Spleen (tissue), 11 donors: ENCODE measurements around the gene UBALD2. TPM values are rescaled to one million over a fixed set of nuclear protein-coding genes. Genes with fewer than 3 reads are reported as not detected.
"Not testable (repeated sequence)": the region's sequence is repeated elsewhere in the genome, so short reads cannot be mapped to it uniquely, and the experiment has no call there.

Experiments
- DNase-seq: peaks from one replicate; pipeline ENCODE4 v3.0.0-alpha.2; 2020
- H3K27ac ChIP-seq, 8 donors: fragments of 200-600 bp; sonication (generic) in 7 of 8; 1 replicate in 4 of 8; 2 replicates in 4 of 8; pipeline versions ENCODE4 v1.5.0 to v1.8.0; 2016 to 2021; ENCODE audit warnings: inconsistent platforms in 4 of 8, mild to moderate bottlenecking in 4 of 8, moderate library complexity in 1 of 8
- H3K27me3 ChIP-seq, 7 donors: fragments of 200-600 bp; sonication (generic) in 6 of 7; replicated peaks in 1 of 7; 1 replicate in 4 of 7; 2 replicates in 3 of 7; pipeline versions ENCODE4 v1.5.0 to v1.8.0; 2016 to 2021; ENCODE audit warnings: inconsistent platforms in 3 of 7, mild to moderate bottlenecking in 1 of 7
- H3K36me3 ChIP-seq, 6 donors: fragments of 200-600 bp; sonication (generic) in 5 of 6; 1 replicate in 4 of 6; 2 replicates in 2 of 6; pipeline versions ENCODE4 v1.5.0 to v1.8.0; 2016 to 2021; ENCODE audit warnings: inconsistent platforms in 2 of 6
- H3K4me1 ChIP-seq, 6 donors: fragments of 200-600 bp; sonication (generic) in 5 of 6; 1 replicate in 3 of 6; 2 replicates in 3 of 6; pipeline versions ENCODE4 v1.5.0 to v1.8.0; 2016 to 2021; ENCODE audit warnings: inconsistent platforms in 3 of 6
- H3K4me3 ChIP-seq, 8 donors: fragments of 200-600 bp; sonication (generic) in 7 of 8; 1 replicate in 4 of 8; 2 replicates in 4 of 8; pipeline versions ENCODE4 v1.5.0 to v1.8.0; 2016 to 2021; ENCODE audit warnings: inconsistent platforms in 4 of 8, mild to moderate bottlenecking in 4 of 8, moderate library complexity in 2 of 8
- H3K9me3 ChIP-seq, 8 donors: fragments of 200-600 bp; sonication (generic) in 7 of 8; 1 replicate in 4 of 8; 2 replicates in 4 of 8; pipeline versions ENCODE4 v1.5.0 to v1.8.0; 2016 to 2021; ENCODE audit warnings: inconsistent platforms in 4 of 8
- POLR2A ChIP-seq, 3 donors: fragments of 450-650 bp; IDR thresholded peaks; one replicate each; pipeline ENCODE4 v1.5.1; 2017; ENCODE audit warnings: antibody characterized with exemption in 3 of 3, mild to moderate bottlenecking in 1 of 3
- POLR2AphosphoS5 ChIP-seq, 3 donors: sonication (generic); formaldehyde crosslinking; IDR thresholded peaks; one replicate each; pipeline ENCODE4 v1.5.1; 2017; ENCODE audit warnings: antibody characterized with exemption in 3 of 3
- WGBS, 5 donors: extraction: QIAGEN DNeasy Blood & Tissue Kit in 3 of 5; methylation state at CpG; one replicate each; pipeline versions ENCODE4 v1.1.5 to v1.1.7; 2013 to 2018; 5-methylcytosine and 5-hydroxymethylcytosine counted together
- intact Hi-C: fragments of 100-400 bp; cut with DNase I; formaldehyde crosslinking; loops from one replicate; pipeline ENCODE4 v1.15.0; 2023; ENCODE audit warnings: low total_unique reads
- polyA plus RNA-seq, 3 donors: library from polyadenylated mRNA; stranded (reverse); fragments of 200-250 nt; gene quantifications; one replicate each; pipeline ENCODE4 v1.2.1, GENCODE V29; 2013
- total RNA-seq, 7 donors: library from RNA; depleted of rRNA in 3 of 7; stranded (reverse); fragments of >200 nt in 3 of 7; fragmentation: NEBNext Ultra II Directional in 4 of 7; extraction: Animal tissue kit (Norgen Biotek cat#: 25700) in 4 of 7; gene quantifications; one replicate each; pipeline versions ENCODE4 v1.1.0 to v1.2.1, GENCODE V29; 2016 to 2021
- TF ChIP-seq, protein P1 (sequence below), 11 experiments: fragments of 200-600 bp in 7 of 11; fragments of 450-650 bp in 4 of 11; sonication (generic) in 4 of 11; IDR thresholded peaks in 8 of 11; conservative IDR thresholded peaks in 3 of 11; 1 replicate in 7 of 11; 2 replicates in 4 of 11; pipeline versions ENCODE4 v1.4.0 to v1.8.0; 2016 to 2021; ENCODE audit warnings: antibody characterized with exemption in 11 of 11, inconsistent platforms in 4 of 11, mild to moderate bottlenecking in 1 of 11
- donor health status: healthy with polysubstance abuse.
- donor health status: DM: no; HTN: no; CAD: no; lungs with moderate emphysema.
- donor health status: DM: no; HTN: no; CAD: no.
- donor health status: Bipolar disorder and iron deficiency.
- donor health status: healthy.
- donor health status: DM: no; HTN: no; CAD: no.
- donor health status: DM: yes; HTN: yes; CAD: no.

The UBALD2 gene
- total and polyA plus RNA-seq, 10 donors, result 28.9 to 91.3 (median 49.2) TPM

DNA sequence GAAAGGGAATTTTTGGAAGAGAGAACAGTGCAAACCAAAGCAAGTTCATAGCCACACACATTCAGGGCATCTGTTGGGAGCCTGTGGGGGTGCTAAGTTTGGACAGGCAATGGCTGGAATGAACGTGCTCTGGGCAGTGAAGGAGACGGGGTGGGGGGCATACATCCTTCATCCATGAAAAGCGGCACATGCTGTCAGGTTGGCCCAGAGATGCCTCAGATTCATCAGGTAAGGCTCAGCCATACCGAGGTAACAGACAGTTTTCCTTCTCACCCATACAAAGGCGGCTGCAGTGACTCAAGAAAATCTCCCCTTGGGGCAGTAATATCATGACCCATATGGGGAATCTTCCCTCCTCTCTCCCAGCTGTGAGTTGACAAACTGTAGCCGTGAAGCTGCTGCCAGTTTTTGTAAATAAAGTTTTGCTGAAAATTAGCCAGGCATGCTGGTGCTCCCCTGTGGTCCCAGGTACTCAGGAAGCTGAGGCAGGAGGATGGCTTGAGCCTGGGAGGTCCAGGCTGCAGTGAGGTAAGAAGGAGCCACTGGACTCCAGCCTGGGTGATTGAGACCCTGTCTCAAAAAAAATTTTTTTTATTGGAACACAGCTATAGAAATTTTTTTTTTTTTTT is 9.2 kb upstream of the UBALD2 start:
- peak; percentile 28 for DNase-seq
- peaks cover 17 to 65% (median 36%) of the 10 kb centered on the region in 6 donors for H3K4me1 ChIP-seq
- H3K9me3 ChIP-seq, result no peaks in the 10 kb centered on the region
- TF ChIP-seq POLR2A (IDR thresholded peaks at IDR 0.05) (no peak), POLR2AphosphoS5 (IDR thresholded peaks at IDR 0.05) (no peak)
- TF ChIP-seq, protein P1, sequence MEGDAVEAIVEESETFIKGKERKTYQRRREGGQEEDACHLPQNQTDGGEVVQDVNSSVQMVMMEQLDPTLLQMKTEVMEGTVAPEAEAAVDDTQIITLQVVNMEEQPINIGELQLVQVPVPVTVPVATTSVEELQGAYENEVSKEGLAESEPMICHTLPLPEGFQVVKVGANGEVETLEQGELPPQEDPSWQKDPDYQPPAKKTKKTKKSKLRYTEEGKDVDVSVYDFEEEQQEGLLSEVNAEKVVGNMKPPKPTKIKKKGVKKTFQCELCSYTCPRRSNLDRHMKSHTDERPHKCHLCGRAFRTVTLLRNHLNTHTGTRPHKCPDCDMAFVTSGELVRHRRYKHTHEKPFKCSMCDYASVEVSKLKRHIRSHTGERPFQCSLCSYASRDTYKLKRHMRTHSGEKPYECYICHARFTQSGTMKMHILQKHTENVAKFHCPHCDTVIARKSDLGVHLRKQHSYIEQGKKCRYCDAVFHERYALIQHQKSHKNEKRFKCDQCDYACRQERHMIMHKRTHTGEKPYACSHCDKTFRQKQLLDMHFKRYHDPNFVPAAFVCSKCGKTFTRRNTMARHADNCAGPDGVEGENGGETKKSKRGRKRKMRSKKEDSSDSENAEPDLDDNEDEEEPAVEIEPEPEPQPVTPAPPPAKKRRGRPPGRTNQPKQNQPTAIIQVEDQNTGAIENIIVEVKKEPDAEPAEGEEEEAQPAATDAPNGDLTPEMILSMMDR (IDR thresholded peaks at IDR 0.05 in 8 of 11, conservative IDR thresholded peaks at IDR 0.05 in 3 of 11), result no peak
- WGBS, 5 donors, result 74 to 88% (median 84%) methylated on average over 6 of the region's 6 CpGs
- H3K27ac ChIP-seq, result peak overlapping the region in 4 of 8 donors; percentile 31 to 63 (median 48)
- H3K4me3 ChIP-seq, result no peak overlapping the region
- no peaks in the 10 kb centered on the region for H3K36me3 ChIP-seq
- intact Hi-C loops, result no loop called here
- H3K27me3 ChIP-seq, result no peaks in the 10 kb centered on the region

DNA sequence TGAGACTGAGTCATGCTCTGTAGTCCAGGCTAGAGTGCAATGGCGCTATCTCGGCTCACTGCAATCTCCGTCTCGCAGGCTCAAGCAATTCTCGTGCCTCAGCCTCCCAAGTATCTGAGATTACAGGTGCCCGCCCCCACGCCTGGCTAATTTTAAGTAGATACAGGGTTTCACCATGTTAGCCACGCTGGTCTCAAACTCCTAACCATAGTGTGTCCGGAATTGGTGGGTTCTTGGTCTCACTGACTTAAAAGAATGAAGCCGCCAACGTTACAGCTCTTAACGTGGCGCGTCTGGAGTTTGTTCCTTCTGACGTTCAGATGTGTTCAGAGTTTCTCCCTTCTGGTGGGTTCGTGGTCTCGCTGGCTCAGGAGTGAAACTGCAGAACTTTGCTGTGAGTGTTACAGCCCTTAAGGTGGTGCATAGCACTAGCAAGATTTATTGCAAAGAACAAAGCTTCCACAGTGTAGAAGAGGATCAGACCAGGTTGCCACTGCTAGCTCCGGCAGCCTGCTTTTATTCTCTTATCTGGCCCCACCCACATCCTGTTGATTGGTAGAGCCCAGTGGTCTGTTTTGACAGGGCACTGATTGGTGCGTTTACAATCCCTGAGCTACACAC is 8.6 kb upstream of the UBALD2 start:
- H3K9me3 ChIP-seq, H3K27me3 ChIP-seq, intact Hi-C loops, H3K36me3 ChIP-seq, H3K4me3 ChIP-seq: not testable (repeated sequence)
- DNase-seq, result peak; percentile 55
- Histone ChIP-seq H3K27ac (peak overlapping the region in 4 of 8 donors; percentile 31 to 63 (median 48)), H3K4me1 (peaks cover 17 to 65% (median 40%) of the 10 kb centered on the region in 6 donors)
- peak in 1 of 3 donors; percentile 82 for TF ChIP-seq POLR2AphosphoS5 (IDR thresholded peaks at IDR 0.05)
- 62 to 81% (median 70%) methylated on average over 19 of the region's 19 CpGs for WGBS, 5 donors

DNA sequence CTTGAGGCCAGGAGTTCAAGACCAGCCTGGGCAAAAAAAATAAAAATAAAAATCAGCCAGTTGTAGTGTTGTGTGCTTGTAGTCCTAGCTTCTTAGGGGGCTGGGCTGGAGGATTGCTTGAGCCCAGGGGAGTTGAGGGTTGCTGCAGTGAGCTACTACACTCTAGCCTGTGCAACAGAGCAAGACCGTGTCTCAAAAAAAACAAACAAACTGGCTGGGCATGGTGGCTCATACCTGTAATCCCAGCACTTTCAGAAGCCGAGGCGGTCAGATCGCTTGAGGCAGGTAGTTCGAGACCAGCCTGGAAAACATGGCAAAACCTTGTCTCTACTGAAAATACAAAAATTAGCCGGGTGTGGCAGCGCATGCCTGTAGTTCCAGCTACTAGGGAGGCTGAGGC is 4.9 kb upstream of the UBALD2 start:
- intact Hi-C loops, result no loop called here
- TF ChIP-seq POLR2AphosphoS5 (IDR thresholded peaks at IDR 0.05) (no peak), POLR2A (IDR thresholded peaks at IDR 0.05) (no peak)
- TF ChIP-seq, protein P1 (IDR thresholded peaks at IDR 0.05 in 8 of 11, conservative IDR thresholded peaks at IDR 0.05 in 3 of 11), result no peak
- H3K4me1 ChIP-seq, result peaks cover 16 to 68% (median 50%) of the 10 kb centered on the region in 6 donors
- no peaks in the 10 kb centered on the region for H3K36me3 ChIP-seq
- H3K9me3 ChIP-seq, result no peaks in the 10 kb centered on the region
- DNase-seq, result no peak
- 83 to 91% (median 88%) methylated on average over 7 of the region's 7 CpGs for WGBS, 5 donors
- no peaks in the 10 kb centered on the region for H3K27me3 ChIP-seq
- H3K4me3 ChIP-seq, result no peak overlapping the region
- H3K27ac ChIP-seq, result peak overlapping the region in 2 of 8 donors; percentile 40 to 99

DNA sequence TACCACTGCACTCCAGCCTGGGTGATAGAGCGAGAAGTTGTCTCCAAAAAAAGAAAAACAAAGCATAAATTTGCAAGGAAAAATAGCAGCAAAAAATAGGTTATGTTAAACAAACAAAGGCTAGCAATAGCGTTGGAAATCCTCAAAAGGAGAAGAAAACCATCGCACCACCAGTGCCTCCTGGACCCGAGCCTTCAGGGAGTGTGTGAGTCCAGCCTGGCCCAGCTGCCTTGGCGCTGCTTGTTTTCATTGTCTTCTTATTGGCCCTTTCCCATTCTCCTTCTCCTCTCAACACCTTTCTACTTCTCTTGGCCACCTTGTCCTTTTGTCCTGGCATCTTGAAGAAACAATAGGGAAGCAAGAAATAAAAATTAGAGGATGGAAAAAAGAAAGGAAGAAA is 4.5 kb upstream of the UBALD2 start:
- no peaks in the 10 kb centered on the region for H3K9me3 ChIP-seq
- H3K4me3 ChIP-seq, result no peak overlapping the region
- 65 to 90% (median 72%) methylated on average over 5 of the region's 5 CpGs for WGBS, 5 donors
- H3K36me3 ChIP-seq, result no peaks in the 10 kb centered on the region
- no peak for DNase-seq
- H3K27me3 ChIP-seq, result no peaks in the 10 kb centered on the region
- peaks cover 16 to 68% (median 50%) of the 10 kb centered on the region in 6 donors for H3K4me1 ChIP-seq
- TF ChIP-seq POLR2A (IDR thresholded peaks at IDR 0.05) (no peak), POLR2AphosphoS5 (IDR thresholded peaks at IDR 0.05) (no peak)
- TF ChIP-seq, protein P1 (IDR thresholded peaks at IDR 0.05 in 8 of 11, conservative IDR thresholded peaks at IDR 0.05 in 3 of 11), result no peak
- H3K27ac ChIP-seq, result peak overlapping the region in 3 of 8 donors; percentile 40 to 99 (median 99)
- intact Hi-C loops, result no loop called here
